IPS-18c (cell line): ENCODE results near the gene LDLRAD4.
"Not testable (repeated sequence)": the region's sequence is repeated elsewhere in the genome, so short reads cannot be mapped to it uniquely, and the experiment has no call there.

Source experiments
- H3K4me3 ChIP-seq: 2 replicates; pipeline ENCODE4 v1.7.0; 2013; ENCODE audit warnings: low read depth, mild to moderate bottlenecking, low read length, moderate library complexity; ENCODE audit not compliant: insufficient read depth
- H3K9me3 ChIP-seq: one replicate; pipeline ENCODE4 v1.6.1; 2013; ENCODE audit warnings: mild to moderate bottlenecking, low read length, moderate library complexity; ENCODE audit not compliant: control insufficient read depth, insufficient read depth

LDLRAD4 gene

GRCh38 chr18:13660510-13660909, 441.9 kb downstream of the LDLRAD4 start:
- H3K4me3 ChIP-seq, result no peak overlapping the region

DNA sequence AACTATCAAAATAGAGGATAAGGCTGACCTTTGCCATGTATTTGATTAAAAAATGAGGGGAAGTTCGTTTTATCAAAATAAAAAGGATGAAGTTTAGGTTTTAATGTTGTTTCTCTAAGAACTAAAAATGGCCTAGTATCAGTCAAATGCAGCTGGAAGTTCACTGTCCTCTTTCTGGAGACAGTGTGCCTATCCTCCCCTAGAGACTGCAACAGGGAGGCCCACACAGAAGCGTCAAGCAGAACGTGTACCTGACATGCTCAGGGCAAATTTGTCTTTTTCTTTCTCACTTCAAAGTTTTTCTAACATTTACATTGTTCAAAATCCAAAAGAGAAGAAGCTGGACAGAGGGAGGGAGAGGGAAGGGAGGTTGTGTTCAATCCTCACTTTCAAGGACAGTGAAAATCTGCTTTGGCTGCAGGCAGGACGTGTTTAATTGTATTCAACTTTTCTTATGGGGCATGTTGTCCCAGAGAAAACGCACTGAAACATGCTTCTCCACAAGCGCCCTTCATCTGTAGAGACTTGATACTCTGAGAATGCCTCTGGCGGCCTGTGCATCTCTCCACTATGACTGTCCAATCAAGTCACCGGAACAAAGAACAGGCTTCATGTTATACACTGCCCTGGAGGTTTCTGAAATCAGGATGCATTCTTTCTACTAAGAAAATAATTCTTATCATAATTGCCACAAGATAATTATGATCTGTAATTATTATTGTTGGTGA, 442.7 kb downstream of the LDLRAD4 start:
- Histone ChIP-seq H3K4me3 (no peak overlapping the region), H3K9me3 (no peaks in the 10 kb centered on the region)

More at GRCh38 chr18:13660510-13660909, 441.9 kb downstream of the LDLRAD4 start:
- no peaks in the 10 kb centered on the region for H3K9me3 ChIP-seq

- Histone ChIP-seq H3K9me3 (no peaks in the 10 kb centered on the region), H3K4me3 (no peak overlapping the region)
Measured at GRCh38 chr18:13661779-13662256, 443.3 kb downstream of the LDLRAD4 start.

GRCh38 chr18:13672657-13673056, 454.1 kb downstream of the LDLRAD4 start:
- Histone ChIP-seq H3K9me3 (no peaks in the 10 kb centered on the region), H3K4me3 (no peak overlapping the region)

DNA sequence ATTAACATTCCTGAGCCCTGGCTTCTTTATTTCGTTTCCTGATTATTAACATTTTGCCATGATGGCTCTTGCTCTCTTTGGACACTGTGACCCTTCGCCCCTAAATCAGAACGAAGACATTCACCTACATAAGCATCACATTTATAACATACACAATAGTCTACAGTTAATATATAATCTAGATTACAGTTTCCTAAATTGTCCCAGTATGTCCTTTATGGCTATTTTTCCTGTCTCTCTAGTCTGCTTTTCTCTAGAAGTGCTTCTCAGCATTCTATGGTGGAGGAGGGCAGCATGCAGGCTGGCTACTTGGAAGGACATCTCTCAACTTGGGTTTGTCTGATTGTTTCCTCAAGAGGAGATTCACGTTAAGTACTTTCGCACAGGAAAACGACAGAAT, 457.9 kb downstream of the LDLRAD4 start:
- Histone ChIP-seq H3K4me3 (no peak overlapping the region), H3K9me3 (no peaks in the 10 kb centered on the region)

DNA sequence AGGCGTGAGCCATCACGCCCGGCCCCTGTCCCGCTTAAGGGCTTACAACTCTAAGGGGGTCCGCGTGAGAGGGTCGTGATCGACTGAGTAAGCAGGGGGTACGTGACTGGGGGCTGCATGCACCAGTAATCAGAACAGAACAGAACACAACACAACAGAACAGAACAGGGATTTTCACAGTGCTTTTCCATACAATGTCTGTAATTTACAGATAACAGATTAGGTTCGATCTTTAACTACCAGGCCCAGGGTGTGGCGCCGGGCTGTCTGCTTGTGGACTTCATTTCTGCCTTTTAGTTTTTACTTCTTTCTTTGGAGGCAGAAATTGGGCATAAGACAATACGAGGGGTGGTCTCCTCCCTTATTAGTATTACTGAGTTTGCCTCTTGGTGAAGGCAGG, 458.8 kb downstream of the LDLRAD4 start:
- not testable (repeated sequence) for H3K4me3 ChIP-seq, H3K9me3 ChIP-seq

DNA sequence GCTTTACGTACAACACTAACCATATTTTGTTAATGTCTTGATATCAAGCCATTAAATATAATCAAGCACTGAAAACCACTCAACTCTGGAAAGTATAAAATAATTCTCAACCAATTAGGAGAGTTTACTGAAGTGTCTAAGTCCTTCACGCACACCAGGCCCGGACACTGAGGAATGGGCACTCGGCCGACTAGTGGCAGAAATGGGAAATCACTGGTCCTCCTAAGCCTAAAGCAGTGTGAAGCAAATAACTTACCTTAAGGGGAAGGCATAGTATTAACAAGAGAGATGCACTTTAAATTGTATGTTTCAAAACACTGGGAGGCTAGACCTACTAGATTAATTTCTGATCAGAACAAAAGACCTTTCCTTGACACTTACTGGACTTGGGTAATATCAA, 462.1 kb downstream of the LDLRAD4 start:
- no peaks in the 10 kb centered on the region for H3K9me3 ChIP-seq
- H3K4me3 ChIP-seq, result no peak overlapping the region

- Histone ChIP-seq H3K4me3 (no peak overlapping the region), H3K9me3 (no peaks in the 10 kb centered on the region)
Measured at GRCh38 chr18:13681701-13682100, 463.1 kb downstream of the LDLRAD4 start.

DNA sequence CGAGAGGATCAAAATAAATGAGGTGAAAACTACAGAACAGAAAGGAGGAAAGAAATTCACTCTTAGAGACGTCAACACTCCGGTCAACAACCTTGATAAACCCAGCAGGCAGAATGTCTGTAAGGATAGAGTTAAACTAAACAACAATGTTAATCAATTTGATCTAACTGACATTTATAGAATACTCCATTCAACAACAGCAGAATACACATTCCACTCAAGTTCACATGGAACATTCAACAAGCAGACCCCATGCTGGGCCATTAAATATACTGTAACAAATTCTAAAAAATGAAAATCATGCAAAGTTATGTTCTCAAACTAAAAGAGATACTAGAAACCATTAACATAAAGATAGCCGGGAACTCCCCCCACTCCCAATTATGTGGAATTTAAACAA, 466.0 kb downstream of the LDLRAD4 start:
- Histone ChIP-seq H3K9me3 (no peaks in the 10 kb centered on the region), H3K4me3 (no peak overlapping the region)

DNA sequence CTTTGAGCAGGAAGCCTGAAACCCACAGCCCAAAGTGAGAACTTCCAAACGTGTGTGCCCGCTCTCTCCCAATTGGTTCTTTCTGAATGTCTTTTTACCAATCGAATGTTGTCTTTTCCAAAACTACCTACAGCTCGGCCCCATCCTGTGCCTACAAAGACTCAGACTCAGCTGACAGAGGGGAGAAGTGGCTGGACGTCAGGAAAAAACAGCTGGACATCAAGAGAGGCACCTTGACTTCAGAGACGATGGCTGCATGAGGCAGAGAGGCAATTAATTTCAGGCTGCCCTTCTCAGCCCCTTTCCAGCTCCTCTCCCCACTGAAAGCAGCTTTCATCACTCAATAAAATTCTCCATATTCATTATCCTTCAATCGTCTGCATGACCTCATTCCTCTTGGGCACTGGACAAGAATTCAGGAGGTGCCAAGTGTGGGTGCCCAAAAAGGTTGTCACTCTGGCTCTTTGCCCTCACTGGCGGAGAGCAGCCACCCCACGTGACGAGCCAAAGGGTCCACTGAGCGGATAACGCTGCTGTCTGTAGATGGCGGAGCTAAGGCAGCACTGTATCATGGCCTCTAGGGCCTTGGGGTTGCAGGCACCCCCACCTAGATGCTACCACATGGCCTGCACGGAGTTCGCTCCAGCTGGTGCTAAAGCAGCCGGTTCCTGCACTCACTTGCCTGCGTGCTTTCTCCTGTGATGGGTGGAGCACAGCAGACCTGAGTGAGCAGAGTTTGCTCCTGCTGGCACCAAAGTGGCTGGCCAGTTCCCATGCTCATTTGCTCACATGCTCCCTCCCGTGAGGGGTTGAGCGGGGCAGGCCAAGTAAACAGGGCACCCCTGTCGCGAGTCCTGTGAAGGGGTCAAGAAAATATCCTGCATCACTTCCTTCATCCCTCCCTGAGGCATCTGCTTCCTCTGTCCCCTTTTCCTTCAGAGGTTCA, 469.9 kb downstream of the LDLRAD4 start:
- no peak overlapping the region for H3K4me3 ChIP-seq
- no peaks in the 10 kb centered on the region for H3K9me3 ChIP-seq

DNA sequence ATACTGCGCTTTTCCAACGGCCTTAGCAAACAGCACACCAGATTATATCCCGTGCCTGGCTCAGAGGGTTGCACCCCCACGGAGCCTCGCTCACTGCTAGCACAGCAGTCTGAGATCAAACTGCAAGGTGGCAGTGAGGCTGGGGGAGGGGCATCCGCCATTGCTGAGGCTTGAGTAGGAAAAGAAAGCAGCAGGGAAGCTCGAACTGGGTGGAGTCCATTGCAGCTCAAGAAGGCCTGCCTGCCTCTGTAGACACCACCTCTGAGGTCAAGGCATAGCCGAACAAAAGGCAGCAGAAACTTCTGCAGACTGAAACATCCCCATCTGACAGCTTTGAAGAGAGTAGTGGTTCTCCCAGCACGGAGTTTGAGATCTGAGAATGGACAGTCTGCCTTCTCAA, 471.5 kb downstream of the LDLRAD4 start:
- not testable (repeated sequence) for H3K4me3 ChIP-seq, H3K9me3 ChIP-seq

GRCh38 chr18:13695337-13695736, 476.8 kb downstream of the LDLRAD4 start:
- H3K4me3 ChIP-seq, H3K9me3 ChIP-seq: not testable (repeated sequence)

GRCh38 chr18:13696961-13697360, 478.4 kb downstream of the LDLRAD4 start:
- H3K4me3 ChIP-seq, result no peak overlapping the region
- peaks cover 9% of the 10 kb centered on the region for H3K9me3 ChIP-seq

- H3K9me3 ChIP-seq, result peaks cover 12% of the 10 kb centered on the region
- H3K4me3 ChIP-seq, result no peak overlapping the region
Measured at GRCh38 chr18:13700153-13700552, 481.6 kb downstream of the LDLRAD4 start.
